ENCODE data around the gene TBRG1. TPM values are rescaled to one million over a fixed set of nuclear protein-coding genes. Genes with fewer than 3 reads are reported as not detected.

The TBRG1 gene
- polyA plus RNA-seq, 2 of the 4 experiments (the other 2 are of a cell fraction) = 13.6 to 29.2 TPM

DNA sequence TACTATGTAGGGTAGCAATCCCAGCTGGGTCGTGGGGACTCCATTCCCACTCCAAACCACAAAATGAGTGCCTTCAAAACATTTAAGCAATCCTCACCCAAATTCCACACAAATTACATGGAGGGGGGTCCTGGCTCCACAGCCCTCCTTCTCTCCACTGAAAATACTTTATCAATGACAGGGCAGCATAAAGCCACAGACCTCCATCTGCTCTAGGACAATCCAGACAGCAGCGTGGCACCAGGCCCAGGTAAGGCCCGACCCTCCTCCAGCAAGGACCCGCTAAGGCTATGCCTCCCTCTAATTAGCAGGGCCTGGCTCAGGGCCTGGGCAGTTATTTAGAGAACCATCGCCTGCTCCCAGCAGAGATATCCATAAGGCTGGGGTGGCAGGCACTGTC, 11.6 kb upstream of the TBRG1 start, which contains the start of gene PANX3:
TSS of gene PANX3 (plus strand) at position 365 of the 400 bp plus-strand sequence. CDS start 129 bp downstream, outside the sequence.
- ATAC-seq (no peak), FAIRE-seq (no peak), DNase-seq (ENCODE audit: low read depth in 1 of 2, low spot score in 1 of 2) (no peak)
- ChIA-PET POLR2A (no interaction called here), CTCF (interaction anchor here (1.2 kb wide), 1 partner anchor 33 kb away, joined by 3 read pairs; no protein-coding TSS in a partner anchor)
- H3K4me3 ChIP-seq = no peak within 1 kb of the TSS
- TF ChIP-seq SMC3 (IDR thresholded peaks at IDR 0.05) (no peak), MAZ (IDR thresholded peaks at IDR 0.05; ENCODE audit: borderline replicate concordance, low read depth, low read length) (no peak), KDM5A (IDR thresholded peaks at IDR 0.05) (no peak), RNF2 (IDR thresholded peaks at IDR 0.05; ENCODE audit: borderline replicate concordance, low read depth) (no peak)
- TF ChIP-seq, protein P1, sequence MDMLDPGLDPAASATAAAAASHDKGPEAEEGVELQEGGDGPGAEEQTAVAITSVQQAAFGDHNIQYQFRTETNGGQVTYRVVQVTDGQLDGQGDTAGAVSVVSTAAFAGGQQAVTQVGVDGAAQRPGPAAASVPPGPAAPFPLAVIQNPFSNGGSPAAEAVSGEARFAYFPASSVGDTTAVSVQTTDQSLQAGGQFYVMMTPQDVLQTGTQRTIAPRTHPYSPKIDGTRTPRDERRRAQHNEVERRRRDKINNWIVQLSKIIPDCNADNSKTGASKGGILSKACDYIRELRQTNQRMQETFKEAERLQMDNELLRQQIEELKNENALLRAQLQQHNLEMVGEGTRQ (IDR thresholded peaks at IDR 0.05) = no peak
- no peaks in the 10 kb centered on the region for H3K4me1 ChIP-seq
- WGBS (ENCODE audit: missing lambda C conversion rate) = 42% methylated on average over 2 of the region's 5 CpGs
- H3K9me3 ChIP-seq = no peaks in the 10 kb centered on the region
- no peak within 1 kb of the TSS for H3K27ac ChIP-seq
- H3K4me2 ChIP-seq = no peak within 1 kb of the TSS

DNA sequence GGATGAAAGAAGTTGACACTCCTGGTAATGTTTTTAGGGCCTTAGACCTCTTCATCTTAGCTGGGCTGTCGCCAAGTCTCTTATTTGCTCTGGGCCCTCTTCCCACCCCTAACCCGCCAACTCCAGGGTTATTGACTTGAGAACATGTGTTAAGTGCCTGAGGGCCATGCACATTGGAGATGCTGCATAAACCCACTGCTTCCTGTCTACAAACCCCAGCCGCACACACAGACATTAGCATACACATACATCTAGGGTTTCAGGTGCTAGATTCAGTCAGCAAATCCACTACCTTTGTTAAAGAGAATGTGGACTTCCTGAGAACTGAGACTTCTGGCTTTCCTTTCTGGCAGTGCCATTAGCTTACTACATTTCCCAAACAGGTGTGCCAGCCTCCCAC, 10.6 kb upstream of the TBRG1 start:
- no peak for ATAC-seq

DNA sequence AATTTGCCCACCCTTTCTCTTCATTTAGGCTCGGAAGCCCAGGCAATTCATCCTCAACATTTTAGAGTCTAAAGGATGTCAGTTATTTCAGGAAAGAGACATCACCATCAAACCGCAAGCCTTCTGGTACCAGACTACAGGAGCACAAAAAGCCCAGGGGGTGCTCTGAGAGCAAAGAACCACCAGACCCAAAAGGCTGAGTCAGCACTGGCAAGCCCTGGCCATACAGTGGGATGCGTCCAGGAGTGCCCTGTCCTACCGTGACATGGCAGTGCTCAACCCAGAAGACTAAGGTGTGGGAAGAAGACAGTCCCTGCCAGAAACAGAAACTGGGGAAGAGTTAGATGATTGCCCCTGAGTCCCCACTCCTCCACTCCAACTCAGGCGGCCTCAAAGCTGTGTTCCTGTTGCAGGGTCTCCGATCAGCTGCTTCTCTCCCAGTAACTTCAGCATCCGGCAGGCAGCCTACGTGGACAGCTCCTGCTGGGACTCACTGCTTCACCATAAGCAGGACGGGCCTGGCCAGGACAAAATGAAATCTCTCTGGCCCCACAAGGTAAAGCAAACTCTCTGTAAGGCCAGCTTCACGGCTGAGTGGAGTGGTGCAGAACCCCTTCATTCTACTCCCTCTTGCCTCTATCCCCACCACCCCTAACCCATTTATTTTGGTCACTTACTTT, 10.0 kb upstream of the TBRG1 start:
- ChIA-PET POLR2A (interaction anchor here (0.7 kb wide), 1 partner anchor 10 kb away, joined by 3 read pairs; no protein-coding TSS in a partner anchor), CTCF (no interaction called here)
- Histone ChIP-seq H3K4me2 (no peak overlapping the region), H3K4me1 (no peaks in the 10 kb centered on the region), H3K9me3 (no peaks in the 10 kb centered on the region), H3K27ac (no peak overlapping the region), H3K4me3 (no peak overlapping the region)
- DNase-seq (ENCODE audit: low read depth in 1 of 2, low spot score in 1 of 2) = no peak
- 51% methylated on average over 9 of the region's 10 CpGs for WGBS (ENCODE audit: missing lambda C conversion rate)
- ATAC-seq = peak in 1 of 2 experiments; percentile 50; a peak in 1 of 6 replicates
- peak; percentile 73 for TF ChIP-seq MAFK (IDR thresholded peaks at IDR 0.05; ENCODE audit: partially characterized antibody)
- no peak for TF ChIP-seq CBX8 (IDR thresholded peaks at IDR 0.05)
- TF ChIP-seq, protein P2, sequence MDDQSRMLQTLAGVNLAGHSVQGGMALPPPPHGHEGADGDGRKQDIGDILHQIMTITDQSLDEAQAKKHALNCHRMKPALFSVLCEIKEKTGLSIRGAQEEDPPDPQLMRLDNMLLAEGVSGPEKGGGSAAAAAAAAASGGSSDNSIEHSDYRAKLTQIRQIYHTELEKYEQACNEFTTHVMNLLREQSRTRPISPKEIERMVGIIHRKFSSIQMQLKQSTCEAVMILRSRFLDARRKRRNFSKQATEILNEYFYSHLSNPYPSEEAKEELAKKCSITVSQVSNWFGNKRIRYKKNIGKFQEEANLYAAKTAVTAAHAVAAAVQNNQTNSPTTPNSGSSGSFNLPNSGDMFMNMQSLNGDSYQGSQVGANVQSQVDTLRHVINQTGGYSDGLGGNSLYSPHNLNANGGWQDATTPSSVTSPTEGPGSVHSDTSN (IDR thresholded peaks at IDR 0.05) = no peak
- no peak for TF ChIP-seq RFX5 (IDR thresholded peaks at IDR 0.05)
- no peak for TF ChIP-seq PHF8 (IDR thresholded peaks at IDR 0.05; ENCODE audit: borderline replicate concordance, low read depth)
- TF ChIP-seq CEBPB (IDR thresholded peaks at IDR 0.05) = no peak
- no peak for FAIRE-seq

More for the DNA sequence above, 10.6 kb upstream of the TBRG1 start:
- no peak for TF ChIP-seq TFCP2L1 (CRISPR knock-in tag; IDR thresholded peaks at IDR 0.05)
- no peak for TF ChIP-seq GATA3 (IDR thresholded peaks at IDR 0.05; ENCODE audit: borderline replicate concordance)
- TF ChIP-seq ZSCAN20 (CRISPR knock-in tag; IDR thresholded peaks at IDR 0.05) = no peak
- TF ChIP-seq, protein P3, sequence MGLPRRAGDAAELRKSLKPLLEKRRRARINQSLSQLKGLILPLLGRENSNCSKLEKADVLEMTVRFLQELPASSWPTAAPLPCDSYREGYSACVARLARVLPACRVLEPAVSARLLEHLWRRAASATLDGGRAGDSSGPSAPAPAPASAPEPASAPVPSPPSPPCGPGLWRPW (IDR thresholded peaks at IDR 0.05) = no peak
- no peak for TF ChIP-seq HEYL (CRISPR knock-in tag; IDR thresholded peaks at IDR 0.05)
- TF ChIP-seq BHLHE40 (IDR thresholded peaks at IDR 0.05; ENCODE audit: low read depth, low read length) = no peak
- TF ChIP-seq SMC3 (IDR thresholded peaks at IDR 0.05) = no peak
- TF ChIP-seq MAZ (IDR thresholded peaks at IDR 0.05; ENCODE audit: borderline replicate concordance, low read depth, low read length) = no peak
- TF ChIP-seq ZNF302 (CRISPR knock-in tag; IDR thresholded peaks at IDR 0.05) = no peak
- no peak for TF ChIP-seq RCOR1 (IDR thresholded peaks at IDR 0.05; ENCODE audit: low read depth, low read length)
- no peak for TF ChIP-seq HOXB13 (CRISPR knock-in tag; IDR thresholded peaks at IDR 0.05; ENCODE audit: low read depth)
- TF ChIP-seq MYC (IDR thresholded peaks at IDR 0.05; ENCODE audit: borderline replicate concordance, low read length) = no peak
- TF ChIP-seq HOXA7 (CRISPR knock-in tag; IDR thresholded peaks at IDR 0.05) = no peak
- TF ChIP-seq RNF2 (IDR thresholded peaks at IDR 0.05; ENCODE audit: borderline replicate concordance, low read depth) = no peak
- FAIRE-seq (no peak), DNase-seq (ENCODE audit: low read depth in 1 of 2, low spot score in 1 of 2) (no peak)
- POLR2A ChIA-PET = interaction anchor here (0.7 kb wide), 1 partner anchor 10 kb away, joined by 3 read pairs; no protein-coding TSS in a partner anchor
- no peak overlapping the region for H3K27ac ChIP-seq
- no peaks in the 10 kb centered on the region for H3K4me1 ChIP-seq
- WGBS (ENCODE audit: missing lambda C conversion rate) = 49% methylated on average over 3 of the region's 3 CpGs
- no peak overlapping the region for H3K4me2 ChIP-seq
- no peak overlapping the region for H3K4me3 ChIP-seq
- no peaks in the 10 kb centered on the region for H3K9me3 ChIP-seq
- CTCF ChIA-PET = interaction anchor here (1.2 kb wide), 1 partner anchor 32 kb away, joined by 3 read pairs; no protein-coding TSS in a partner anchor

All from A549 (cell line).